ENCODE measurements around the gene NEK7. TPM values are rescaled to one million over a fixed set of nuclear protein-coding genes. Genes with fewer than 3 reads are reported as not detected.

NEK7 gene
- polyA plus RNA-seq, 4 donors, result 14.9 to 38.3 (median 27.2) TPM

GRCh38 chr1:198158735-198159589, 2.2 kb downstream of the NEK7 start:
- Histone ChIP-seq H3K36me3 (ENCODE audit: control insufficient read depth in 3 of 3, insufficient read depth in 2 of 3, low read depth in 1 of 3, low read length in 3 of 3) (no peaks in the 10 kb centered on the region), H3K27ac (ENCODE audit: low read depth in 1 of 3, low read length in 2 of 3) (peak overlapping the region; percentile 80 to 97 (median 87)), H3K27me3 (ENCODE audit: control insufficient read depth in 3 of 3, insufficient read depth in 3 of 3, low read length in 3 of 3) (no peaks in the 10 kb centered on the region), H3K9me3 (ENCODE audit: control insufficient read depth in 2 of 2, insufficient read depth in 1 of 2, low read depth in 1 of 2, low read length in 1 of 2) (no peaks in the 10 kb centered on the region), H3K4me3 (ENCODE audit: low read depth in 1 of 3, low read length in 3 of 3) (peak overlapping the region; percentile 48 to 99 (median 62)), H3K4me1 (ENCODE audit: control insufficient read depth in 3 of 3, insufficient read depth in 2 of 3, low read depth in 1 of 3, low read length in 2 of 3) (peaks cover 2 to 36% (median 7%) of the 10 kb centered on the region in 3 donors)
- DNase-seq (peak; percentile 85 to 95), FAIRE-seq (no peak)
- WGBS, 3 donors, result 1% methylated on average over 37 of the region's 37 CpGs

GRCh38 chr1:198160222-198160621, 3.4 kb downstream of the NEK7 start:
- peaks cover 3 to 36% (median 7%) of the 10 kb centered on the region in 3 donors for H3K4me1 ChIP-seq (ENCODE audit: control insufficient read depth in 3 of 3, insufficient read depth in 2 of 3, low read depth in 1 of 3, low read length in 2 of 3)

GRCh38 chr1:198160946-198161614, 4.3 kb downstream of the NEK7 start:
- Histone ChIP-seq H3K27ac (ENCODE audit: low read depth in 1 of 3, low read length in 2 of 3) (peak overlapping the region in 2 of 3 donors; percentile 28 to 69), H3K27me3 (ENCODE audit: control insufficient read depth in 3 of 3, insufficient read depth in 3 of 3, low read length in 3 of 3) (no peaks in the 10 kb centered on the region), H3K36me3 (ENCODE audit: control insufficient read depth in 3 of 3, insufficient read depth in 2 of 3, low read depth in 1 of 3, low read length in 3 of 3) (no peaks in the 10 kb centered on the region), H3K4me3 (ENCODE audit: low read depth in 1 of 3, low read length in 3 of 3) (no peak overlapping the region), H3K9me3 (ENCODE audit: control insufficient read depth in 2 of 2, insufficient read depth in 1 of 2, low read depth in 1 of 2, low read length in 1 of 2) (no peaks in the 10 kb centered on the region), H3K4me1 (ENCODE audit: control insufficient read depth in 3 of 3, insufficient read depth in 2 of 3, low read depth in 1 of 3, low read length in 2 of 3) (peaks cover 6 to 40% (median 12%) of the 10 kb centered on the region in 3 donors)
- FAIRE-seq, result no peak
- 94 to 97% (median 94%) methylated on average over 4 of the region's 4 CpGs for WGBS, 3 donors
- no peak for DNase-seq

More at GRCh38 chr1:198160222-198160621, 3.4 kb downstream of the NEK7 start:
- 42 to 55% (median 52%) methylated on average over 7 of the region's 7 CpGs for WGBS, 3 donors
- Histone ChIP-seq H3K27me3 (ENCODE audit: control insufficient read depth in 3 of 3, insufficient read depth in 3 of 3, low read length in 3 of 3) (no peaks in the 10 kb centered on the region), H3K9me3 (ENCODE audit: control insufficient read depth in 2 of 2, insufficient read depth in 1 of 2, low read depth in 1 of 2, low read length in 1 of 2) (no peaks in the 10 kb centered on the region), H3K27ac (ENCODE audit: low read depth in 1 of 3, low read length in 2 of 3) (peak overlapping the region in 1 of 3 donors; percentile 97), H3K36me3 (ENCODE audit: control insufficient read depth in 3 of 3, insufficient read depth in 2 of 3, low read depth in 1 of 3, low read length in 3 of 3) (no peaks in the 10 kb centered on the region), H3K4me3 (ENCODE audit: low read depth in 1 of 3, low read length in 3 of 3) (no peak overlapping the region)
- FAIRE-seq, result no peak
- DNase-seq, result no peak

GRCh38 chr1:198161718-198162090, 4.9 kb downstream of the NEK7 start:
- H3K9me3 ChIP-seq (ENCODE audit: control insufficient read depth in 2 of 2, insufficient read depth in 1 of 2, low read depth in 1 of 2, low read length in 1 of 2), result no peaks in the 10 kb centered on the region
- H3K4me3 ChIP-seq (ENCODE audit: low read depth in 1 of 3, low read length in 3 of 3), result no peak overlapping the region
- no peak for DNase-seq
- H3K27ac ChIP-seq (ENCODE audit: low read depth in 1 of 3, low read length in 2 of 3), result peak overlapping the region; percentile 69 to 85 (median 83)
- H3K36me3 ChIP-seq (ENCODE audit: control insufficient read depth in 3 of 3, insufficient read depth in 2 of 3, low read depth in 1 of 3, low read length in 3 of 3), result no peaks in the 10 kb centered on the region
- WGBS, 3 donors, result 61 to 80% (median 67%) methylated on average over 2 of the region's 2 CpGs
- no peak for FAIRE-seq
- no peaks in the 10 kb centered on the region for H3K27me3 ChIP-seq (ENCODE audit: control insufficient read depth in 3 of 3, insufficient read depth in 3 of 3, low read length in 3 of 3)
- peaks cover 6 to 45% (median 16%) of the 10 kb centered on the region in 3 donors for H3K4me1 ChIP-seq (ENCODE audit: control insufficient read depth in 3 of 3, insufficient read depth in 2 of 3, low read depth in 1 of 3, low read length in 2 of 3)

- FAIRE-seq, result no peak
- no peaks in the 10 kb centered on the region for H3K27me3 ChIP-seq (ENCODE audit: control insufficient read depth in 3 of 3, insufficient read depth in 3 of 3, low read length in 3 of 3)
- H3K27ac ChIP-seq (ENCODE audit: low read depth in 1 of 3, low read length in 2 of 3), result peak overlapping the region; percentile 69 to 85 (median 83)
- peak overlapping the region in 1 of 3 donors; percentile 1 for H3K4me3 ChIP-seq (ENCODE audit: low read depth in 1 of 3, low read length in 3 of 3)
- H3K9me3 ChIP-seq (ENCODE audit: control insufficient read depth in 2 of 2, insufficient read depth in 1 of 2, low read depth in 1 of 2, low read length in 1 of 2), result no peaks in the 10 kb centered on the region
- peaks cover 8 to 50% (median 16%) of the 10 kb centered on the region in 3 donors for H3K4me1 ChIP-seq (ENCODE audit: control insufficient read depth in 3 of 3, insufficient read depth in 2 of 3, low read depth in 1 of 3, low read length in 2 of 3)
- 14 to 51% (median 23%) methylated on average over 2 of the region's 2 CpGs for WGBS, 3 donors
- H3K36me3 ChIP-seq (ENCODE audit: control insufficient read depth in 3 of 3, insufficient read depth in 2 of 3, low read depth in 1 of 3, low read length in 3 of 3), result no peaks in the 10 kb centered on the region
- peak; percentile 86 to 89 for DNase-seq
Observed at GRCh38 chr1:198162091-198162767, 5.4 kb downstream of the NEK7 start.

GRCh38 chr1:198165927-198166647, 9.3 kb downstream of the NEK7 start:
- H3K9me3 ChIP-seq (ENCODE audit: control insufficient read depth in 2 of 2, insufficient read depth in 1 of 2, low read depth in 1 of 2, low read length in 1 of 2), result no peaks in the 10 kb centered on the region
- DNase-seq (peak; percentile 51 to 76), FAIRE-seq (no peak)
- no peaks in the 10 kb centered on the region for H3K36me3 ChIP-seq (ENCODE audit: control insufficient read depth in 3 of 3, insufficient read depth in 2 of 3, low read depth in 1 of 3, low read length in 3 of 3)
- H3K4me1 ChIP-seq (ENCODE audit: control insufficient read depth in 3 of 3, insufficient read depth in 2 of 3, low read depth in 1 of 3, low read length in 2 of 3), result peaks cover 11 to 39% (median 29%) of the 10 kb centered on the region in 3 donors
- H3K27me3 ChIP-seq (ENCODE audit: control insufficient read depth in 3 of 3, insufficient read depth in 3 of 3, low read length in 3 of 3), result no peaks in the 10 kb centered on the region
- H3K27ac ChIP-seq (ENCODE audit: low read depth in 1 of 3, low read length in 2 of 3), result peak overlapping the region in 2 of 3 donors; percentile 50 to 73
- no peak overlapping the region for H3K4me3 ChIP-seq (ENCODE audit: low read depth in 1 of 3, low read length in 3 of 3)
- 13 to 46% (median 23%) methylated on average over 5 of the region's 5 CpGs for WGBS, 3 donors

- Histone ChIP-seq H3K27ac (ENCODE audit: low read depth in 1 of 3, low read length in 2 of 3) (no peak overlapping the region), H3K9me3 (ENCODE audit: control insufficient read depth in 2 of 2, insufficient read depth in 1 of 2, low read depth in 1 of 2, low read length in 1 of 2) (no peaks in the 10 kb centered on the region), H3K27me3 (ENCODE audit: control insufficient read depth in 3 of 3, insufficient read depth in 3 of 3, low read length in 3 of 3) (no peaks in the 10 kb centered on the region), H3K36me3 (ENCODE audit: control insufficient read depth in 3 of 3, insufficient read depth in 2 of 3, low read depth in 1 of 3, low read length in 3 of 3) (no peaks in the 10 kb centered on the region), H3K4me3 (ENCODE audit: low read depth in 1 of 3, low read length in 3 of 3) (no peak overlapping the region), H3K4me1 (ENCODE audit: control insufficient read depth in 3 of 3, insufficient read depth in 2 of 3, low read depth in 1 of 3, low read length in 2 of 3) (peaks cover 11 to 33% (median 31%) of the 10 kb centered on the region in 3 donors)
- no peak for DNase-seq
- FAIRE-seq, result no peak
- WGBS, 3 donors, result 85 to 94% (median 93%) methylated on average over 2 of the region's 2 CpGs
Observed at GRCh38 chr1:198166900-198167299, 10.1 kb downstream of the NEK7 start.
